H1 (cell line): ENCODE data around the gene SCCPDH. TPM values are rescaled to one million over a fixed set of nuclear protein-coding genes. Genes with fewer than 3 reads are reported as not detected.

Experiments used
- ASH2L ChIP-seq: fragments of 200-600, 300-600 bp; sonication (generic); IDR thresholded peaks from one replicate; pipeline ENCODE4 v1.7.1; 2017; ENCODE audit warnings: low read length
- ATF3 ChIP-seq: IDR thresholded peaks from 2 replicates; pipeline ENCODE4 v1.6.1; 2011; ENCODE audit warnings: low read depth, mild to moderate bottlenecking, low read length; ENCODE audit not compliant: insufficient read depth
- BACH1 ChIP-seq: IDR thresholded peaks from 2 replicates; pipeline ENCODE4 v1.6.1; 2012; ENCODE audit warnings: low read length, improper control_type of control experiment
- CBX8 ChIP-seq: fragments of 300-800, 300-1000 bp; sonication (generic); IDR thresholded peaks from 2 replicates; pipeline ENCODE4 v1.7.1; 2016; ENCODE audit warnings: low read depth, low read length, borderline replicate concordance
- CEBPB ChIP-seq: IDR thresholded peaks from 2 replicates; pipeline ENCODE4 v1.6.1; 2012; ENCODE audit warnings: low read depth, low read length
- FOSL1 ChIP-seq: IDR thresholded peaks from 2 replicates; pipeline ENCODE4 v1.6.1; 2011; ENCODE audit warnings: mild to moderate bottlenecking, low read depth, low read length, moderate library complexity; ENCODE audit not compliant: insufficient read depth
- GTF2F1 ChIP-seq: IDR thresholded peaks from 2 replicates; pipeline ENCODE4 v1.6.1; 2012; ENCODE audit warnings: low read depth, low read length, improper control_type of control experiment, borderline replicate concordance
- HDAC6 ChIP-seq: IDR thresholded peaks from one replicate; pipeline ENCODE4 v1.7.1; 2012; ENCODE audit warnings: low read depth, mild to moderate bottlenecking, inconsistent platforms, low read length, moderate library complexity
- KDM1A ChIP-seq: fragments of 200-600, 300-600 bp; sonication (generic); IDR thresholded peaks from 2 replicates; pipeline ENCODE4 v1.7.1; 2016; ENCODE audit warnings: mild to moderate bottlenecking, low read length, borderline replicate concordance
- KDM5A ChIP-seq: fragments of 200-600 bp; IDR thresholded peaks from 2 replicates; pipeline ENCODE4 v1.7.1; 2012; ENCODE audit warnings: mild to moderate bottlenecking, low read length, inconsistent platforms, mixed read lengths
- NANOG ChIP-seq: IDR thresholded peaks from 2 replicates; pipeline ENCODE4 v1.6.1; 2011; ENCODE audit warnings: low read length, low read depth, mild to moderate bottlenecking, inconsistent platforms; ENCODE audit not compliant: insufficient read depth, poor library complexity, severe bottlenecking
- RBBP5 ChIP-seq: IDR thresholded peaks from 2 replicates; pipeline ENCODE4 v1.7.1; 2012; ENCODE audit warnings: low read depth, mild to moderate bottlenecking, inconsistent platforms, low read length, moderate library complexity, borderline replicate concordance
- RFX5 ChIP-seq: IDR thresholded peaks from 2 replicates; pipeline ENCODE4 v1.6.1; 2011; ENCODE audit warnings: low read depth, low read length, improper control_type of control experiment, borderline replicate concordance
- RXRA ChIP-seq: IDR thresholded peaks from 2 replicates; pipeline ENCODE4 v1.6.1; 2011; ENCODE audit warnings: low read depth, mild to moderate bottlenecking, low read length, moderate library complexity; ENCODE audit not compliant: insufficient read depth
- SP1 ChIP-seq: IDR thresholded peaks from 2 replicates; pipeline ENCODE4 v1.6.1; 2011; ENCODE audit warnings: low read depth, low read length
- SP4 ChIP-seq: IDR thresholded peaks from 2 replicates; pipeline ENCODE4 v1.6.1; 2012; ENCODE audit warnings: low read length, inconsistent platforms
- SRF ChIP-seq: IDR thresholded peaks from 2 replicates; pipeline ENCODE4 v1.6.1; 2011; ENCODE audit warnings: mild to moderate bottlenecking, low read depth, low read length, moderate library complexity
- SUZ12 ChIP-seq: fragments of 200-600 bp; sonication (generic); IDR thresholded peaks from 2 replicates; pipeline ENCODE4 v1.6.1; 2012; ENCODE audit warnings: mild to moderate bottlenecking, inconsistent platforms, low read length, moderate library complexity, mixed read lengths
- TAF1 ChIP-seq: IDR thresholded peaks from 2 replicates; pipeline ENCODE4 v1.6.1; 2011; ENCODE audit warnings: mild to moderate bottlenecking, low read depth, low read length
- TAF7 ChIP-seq: optimal IDR thresholded peaks from 2 replicates; pipeline ENCODE3; 2011; ENCODE audit warnings: low read depth, mild to moderate bottlenecking, inconsistent platforms, low read length, moderate library complexity, borderline replicate concordance
- TCF12 ChIP-seq: IDR thresholded peaks from 2 replicates; pipeline ENCODE4 v1.6.1; 2011; ENCODE audit warnings: low read depth, mild to moderate bottlenecking, low read length
- TEAD4 ChIP-seq: IDR thresholded peaks from 2 replicates; pipeline ENCODE4 v1.6.1; 2012; ENCODE audit warnings: low read depth, low read length, inconsistent platforms, mixed read lengths
- USF2 ChIP-seq: IDR thresholded peaks from 2 replicates; pipeline ENCODE4 v1.6.1; 2011; ENCODE audit warnings: low read length, improper control_type of control experiment
- YY1 ChIP-seq: IDR thresholded peaks from 2 replicates; pipeline ENCODE4 v1.6.1; 2011; ENCODE audit warnings: low read depth, mild to moderate bottlenecking, low read length
- polyA plus RNA-seq, 7 experiments: library from polyadenylated mRNA; depleted of rRNA in 3 of 7; stranded (reverse) in 5 of 7; unstranded in 2 of 7; fragments of >200 nt in 5 of 7; fragments of 200-250 nt in 2 of 7; gene quantifications; 1 replicate in 5 of 7; 2 replicates in 1 of 7; 4 replicates in 1 of 7; pipeline versions ENCODE4 v1.2.1 to v1.2.3, GENCODE V29; 2011 to 2013; ENCODE audit warnings: missing spikeins in 2 of 7, mixed read lengths in 2 of 7
- total RNA-seq: library from RNA; stranded (reverse); fragmentation: NEBNext Ultra II Directional; extraction: Animal tissue kit (Norgen Biotek cat#: 25700); gene quantifications from 2 replicates; pipeline ENCODE4 v1.2.1, GENCODE V29; 2021

The SCCPDH gene
- total and polyA plus RNA-seq, 2 of the 8 experiments (the other 6 are each of a cell fraction or from before 2014, with no cell fraction given) = 9.5 to 17.0 TPM

GRCh38 chr1:246724016-246724730 lies at the start of gene SCCPDH (continued):
- TF ChIP-seq FOSL1 (no peak), SP1 (no peak), KDM5A (no peak), RXRA (no peak), HDAC6 (no peak), SRF (no peak), RFX5 (no peak), TEAD4 (no peak), KDM1A (0 out of 2 replicates have a peak, but pooled peaks have one; percentile 0), GTF2F1 (no peak), TCF12 (no peak), CBX8 (no peak), BACH1 (no peak), TAF1 (peak; percentile 70), YY1 (0 out of 2 replicates have a peak, but pooled peaks have one; percentile 72), ASH2L (peak; percentile 75), USF2 (no peak), RBBP5 (0 out of 2 replicates have a peak, but pooled peaks have one; percentile 67), TAF7 (no peak), NANOG (no peak), SP4 (no peak), ATF3 (no peak), CEBPB (no peak), SUZ12 (no peak; the same call in 1 of the 2 replicates)
